Panc1 (cell line): ENCODE results near the gene FBXL2. TPM values are rescaled to one million over a fixed set of nuclear protein-coding genes. Genes with fewer than 3 reads are reported as not detected.

Experiments used
- ATAC-seq: fragments of 200-7000 bp; cut with Tn5 transposase; 2 replicates; pipeline ENCODE4 v1.9.1; 2020; ENCODE audit warnings: mild to moderate bottlenecking, moderate library complexity
- BruUV-seq: library from RNA; stranded (reverse); fragments of 400-500 nt; replicated peaks from 2 replicates; lab custom pipeline; 2021; lab: Mats Ljungman, UMichigan
- CTCF ChIA-PET: fragments of 300-600 bp; sonication (Branson Sonifier 250); formaldehyde crosslinking; loops from one replicate; lab custom pipeline; 2022; ENCODE audit warnings: antibody characterized with exemption; lab: Charles Lee
- POLR2A ChIA-PET: fragments of 300-600 bp; sonication (Branson Sonifier 250); formaldehyde crosslinking; loops from one replicate; lab custom pipeline; 2022; ENCODE audit warnings: antibody characterized with exemption; lab: Charles Lee
- DNase-seq: peaks from one replicate; pipeline ENCODE4 v3.0.0-alpha.2; 2010; ENCODE audit warnings: low read depth, low spot score
- H3K27ac ChIP-seq: 2 replicates; pipeline ENCODE4 v1.5.1; 2011; ENCODE audit warnings: mild to moderate bottlenecking, low read length, inconsistent platforms
- H3K27me3 ChIP-seq: fragments of 200-500 bp; sonication (Bioruptor generic); 2 replicates; pipeline ENCODE4 v1.6.0; 2014; ENCODE audit warnings: low read length, inconsistent platforms; ENCODE audit not compliant: control insufficient read depth, insufficient read depth
- H3K36me3 ChIP-seq: fragments of 200-500 bp; sonication (Bioruptor generic); 2 replicates; pipeline ENCODE4 v1.5.1; 2014; ENCODE audit warnings: inconsistent platforms, mild to moderate bottlenecking, low read length, moderate library complexity; ENCODE audit not compliant: control insufficient read depth, insufficient read depth
- H3K4me1 ChIP-seq: 2 replicates; pipeline ENCODE4 v1.5.1; 2011; ENCODE audit warnings: inconsistent platforms, mild to moderate bottlenecking, low read length, moderate library complexity; ENCODE audit not compliant: control insufficient read depth, insufficient read depth
- H3K4me3 ChIP-seq, 2 experiments: 2 replicates each; pipeline ENCODE4 v1.5.1; 2011 to 2012; ENCODE audit warnings: low read depth in 2 of 2, low read length in 2 of 2, mild to moderate bottlenecking in 2 of 2, inconsistent platforms in 1 of 2, moderate library complexity in 1 of 2
- H3K9me3 ChIP-seq: fragments of 200-500 bp; sonication (Bioruptor generic); 2 replicates; pipeline ENCODE4 v1.5.1; 2014; ENCODE audit warnings: low read depth, mild to moderate bottlenecking, inconsistent platforms, low read length, moderate library complexity; ENCODE audit not compliant: control insufficient read depth, insufficient read depth
- CTCF ChIP-seq: fragments of 450-650 bp; IDR thresholded peaks from 2 replicates; pipeline ENCODE4 v1.5.1; 2017; ENCODE audit warnings: mild to moderate bottlenecking
- POLR2AphosphoS5 ChIP-seq: IDR thresholded peaks from 2 replicates; pipeline ENCODE4 v1.6.1; 2012; ENCODE audit warnings: mild to moderate bottlenecking, low read depth, low read length, moderate library complexity
- REST ChIP-seq, 2 experiments: IDR thresholded peaks; 2 replicates each; pipeline ENCODE4 v1.6.1; 2011 to 2012; ENCODE audit warnings: low read depth in 2 of 2, control low read depth in 1 of 2, low read length in 1 of 2, mild to moderate bottlenecking in 1 of 2, moderate library complexity in 1 of 2; ENCODE audit not compliant: insufficient read depth in 1 of 2
- SIN3A ChIP-seq: IDR thresholded peaks from 2 replicates; pipeline ENCODE4 v1.6.1; 2012; ENCODE audit warnings: low read depth, mild to moderate bottlenecking, low read length, moderate library complexity, borderline replicate concordance; ENCODE audit not compliant: insufficient read depth
- TCF7L2 ChIP-seq: IDR thresholded peaks from 2 replicates; pipeline ENCODE4 v1.6.1; 2011; ENCODE audit warnings: mild to moderate bottlenecking, low read depth, low read length, inconsistent platforms
- in situ Hi-C: cut with HindIII; loops from 2 replicates; pipeline ENCODE4 v1.10.0; 2016; ENCODE audit warnings: low sequenced_read_pairs, low pct_unique_long_range_greater_than_20kb
- intact Hi-C: fragments of 100-400 bp; cut with micrococcal nuclease; formaldehyde crosslinking; loops from one replicate; pipeline ENCODE4 v1.10.0; 2022; ENCODE audit not compliant: unreplicated experiment
- total RNA-seq: library from RNA; stranded (reverse); gene quantifications from one replicate; pipeline ENCODE4 v1.2.1, GENCODE V29; 2021; ENCODE audit not compliant: unreplicated experiment

FBXL2 gene
- total RNA-seq, 1 experiment from 2014 or later, result 12.3 TPM

- ChIA-PET POLR2A (no interaction called here), CTCF (interaction anchor here (0.6 kb wide), 1 partner anchor 339 kb away, joined by 3 read pairs; no protein-coding TSS in a partner anchor)
- DNase-seq (no peak), ATAC-seq (no peak; the same call in 1 of the 2 replicates)
- H3K36me3 ChIP-seq, result no peaks in the 10 kb centered on the region
- intact Hi-C loops, result no loop called here
- TF ChIP-seq POLR2AphosphoS5, result no peak
- TF ChIP-seq SIN3A, result no peak
- TF ChIP-seq REST (IDR thresholded peaks at IDR 0.05; ENCODE audit: insufficient read depth in 1 of 2, low read depth in 2 of 2, low read length in 1 of 2), result no peak
- TF ChIP-seq TCF7L2, result no peak
- no peak for TF ChIP-seq CTCF
- H3K27me3 ChIP-seq, result no peaks in the 10 kb centered on the region
- H3K4me1 ChIP-seq, result peaks cover 14% of the 10 kb centered on the region
- no peak overlapping the region for H3K4me3 ChIP-seq
- in situ Hi-C loops, result no loop called here
- H3K9me3 ChIP-seq, result no peaks in the 10 kb centered on the region
- BruUV-seq, result no TSS peak
- no peak overlapping the region for H3K27ac ChIP-seq
Observed at GRCh38 chr3:33430061-33430460, 152.8 kb downstream of the FBXL2 start.

- no peak for TF ChIP-seq TCF7L2
- no peak for TF ChIP-seq SIN3A
- no peak for TF ChIP-seq POLR2AphosphoS5
- no peak for TF ChIP-seq REST (IDR thresholded peaks at IDR 0.05; ENCODE audit: insufficient read depth in 1 of 2, low read depth in 2 of 2, low read length in 1 of 2)
- no peak for TF ChIP-seq CTCF
- CTCF ChIA-PET, result no interaction called here
- POLR2A ChIA-PET, result no interaction called here
- intact Hi-C loops (no loop called here), in situ Hi-C loops (no loop called here)
- Histone ChIP-seq H3K9me3 (no peaks in the 10 kb centered on the region), H3K4me1 (peaks cover 14% of the 10 kb centered on the region), H3K4me3 (no peak overlapping the region), H3K27ac (no peak overlapping the region), H3K27me3 (no peaks in the 10 kb centered on the region), H3K36me3 (no peaks in the 10 kb centered on the region)
- ATAC-seq (no peak), DNase-seq (no peak)
- no TSS peak for BruUV-seq
Observed at GRCh38 chr3:33430571-33430970, 153.3 kb downstream of the FBXL2 start.
